PC-3 (cell line): ENCODE results near the gene GBF1. TPM values are rescaled to one million over a fixed set of nuclear protein-coding genes. Genes with fewer than 3 reads are reported as not detected.

Experiments used
- ATAC-seq: fragments of 200-7000 bp; cut with Tn5 transposase; 2 replicates; pipeline ENCODE4 v1.9.1; 2020; ENCODE audit warnings: mild to moderate bottlenecking, moderate library complexity
- BruUV-seq: library from RNA; stranded (reverse); fragments of 400-500 nt; replicated peaks from 2 replicates; lab custom pipeline; 2021; lab: Mats Ljungman, UMichigan
- CTCF ChIA-PET: fragments of 300-600 bp; sonication (Branson Sonifier 250); formaldehyde crosslinking; loops from one replicate; lab custom pipeline; 2022; ENCODE audit warnings: antibody characterized with exemption; lab: Charles Lee
- POLR2A ChIA-PET: fragments of 300-600 bp; sonication (Branson Sonifier 250); formaldehyde crosslinking; loops from one replicate; lab custom pipeline; 2022; ENCODE audit warnings: antibody characterized with exemption; ENCODE audit not compliant: unreplicated experiment; lab: Charles Lee
- DNase-seq: peaks from one replicate; pipeline ENCODE4 v3.0.0-alpha.2; 2015
- H2AFZ ChIP-seq: fragments of 300-600 bp; sonication (generic); 2 replicates; pipeline ENCODE4 v1.6.0; 2016; ENCODE audit warnings: antibody characterized with exemption, low read length
- H3F3A ChIP-seq: fragments of 300-600 bp; sonication (generic); one replicate; pipeline ENCODE4 v1.6.0; 2017; ENCODE audit warnings: antibody characterized with exemption, low read length, control low read depth, mild to moderate bottlenecking; ENCODE audit not compliant: unreplicated experiment
- H3K27ac ChIP-seq: fragments of 300-600 bp; sonication (generic); 2 replicates; pipeline ENCODE4 v1.5.1; 2016; ENCODE audit warnings: mild to moderate bottlenecking, low read length
- H3K27me3 ChIP-seq: fragments of 300-600 bp; sonication (generic); 2 replicates; pipeline ENCODE4 v1.6.1; 2016; ENCODE audit warnings: low read length, mixed read lengths
- H3K36me3 ChIP-seq: fragments of 300-600 bp; sonication (generic); 2 replicates; pipeline ENCODE4 v1.6.1; 2016; ENCODE audit warnings: low read depth, mixed run types, low read length, mixed read lengths
- H3K4me1 ChIP-seq: fragments of 300-600 bp; sonication (generic); 2 replicates; pipeline ENCODE4 v1.5.1; 2016; ENCODE audit warnings: low read length; ENCODE audit not compliant: insufficient read depth
- H3K4me2 ChIP-seq: fragments of 300-600 bp; sonication (generic); 2 replicates; pipeline ENCODE4 v1.6.0; 2016; ENCODE audit warnings: low read length
- H3K4me3 ChIP-seq: fragments of 300-600 bp; sonication (generic); 2 replicates; pipeline ENCODE4 v1.5.1; 2016; ENCODE audit warnings: mild to moderate bottlenecking, low read length, mixed read lengths
- H3K79me2 ChIP-seq: fragments of 300-600 bp; sonication (generic); 2 replicates; pipeline ENCODE4 v1.6.1; 2017; ENCODE audit warnings: low read length, mixed read lengths
- H3K9ac ChIP-seq: fragments of 300-600 bp; sonication (generic); 2 replicates; pipeline ENCODE4 v1.6.0; 2016; ENCODE audit warnings: mild to moderate bottlenecking, low read length
- H3K9me2 ChIP-seq: fragments of 300-600 bp; sonication (generic); replicated peaks from 2 replicates; pipeline ENCODE4 v1.6.1; 2016; ENCODE audit warnings: mixed run types, low read length, mixed read lengths
- H3K9me3 ChIP-seq: fragments of 300-600 bp; sonication (generic); 2 replicates; pipeline ENCODE4 v1.6.1; 2016; ENCODE audit warnings: low read length, mixed read lengths
- H4K20me1 ChIP-seq: fragments of 300-600 bp; sonication (generic); 2 replicates; pipeline ENCODE4 v1.6.1; 2016; ENCODE audit warnings: low read length, mixed read lengths
- EZH2 ChIP-seq: fragments of 300-600 bp; sonication (generic); IDR thresholded peaks from one replicate; pipeline ENCODE4 v1.6.1; 2017; ENCODE audit warnings: antibody characterized with exemption, mild to moderate bottlenecking, low read length; ENCODE audit not compliant: unreplicated experiment
- EZH2phosphoT487 ChIP-seq: fragments of 300-600 bp; sonication (generic); IDR thresholded peaks from 2 replicates; pipeline ENCODE4 v1.6.1; 2018; ENCODE audit warnings: mild to moderate bottlenecking, antibody characterized with exemption, low read length, borderline replicate concordance
- intact Hi-C: fragments of 100-400 bp; cut with micrococcal nuclease; formaldehyde crosslinking; loops from 2 replicates; pipeline ENCODE4 v1.9.0; 2023
- total RNA-seq: library from RNA; depleted of rRNA; stranded (reverse); fragments of >200 nt; gene quantifications from 2 replicates; pipeline ENCODE4 v1.2.3, GENCODE V29; 2014
- TF ChIP-seq, protein P1 (sequence below): fragments of 300-600 bp; sonication (generic); conservative IDR thresholded peaks from 2 replicates; pipeline ENCODE4 v1.5.1; 2017; ENCODE audit warnings: antibody characterized with exemption, low read depth, mild to moderate bottlenecking, low read length

Gene GBF1
- total RNA-seq, 1 experiment from 2014 or later = 25.2 TPM

GRCh38 chr10:102255404-102255803 is 10.1 kb downstream of the GBF1 start:
- intact Hi-C loops = no loop called here
- H3F3A ChIP-seq = no peaks in the 10 kb centered on the region
- H3K79me2 ChIP-seq = peaks cover 72% of the 10 kb centered on the region
- H3K9me2 ChIP-seq = no peaks in the 10 kb centered on the region
- H3K4me2 ChIP-seq = no peak overlapping the region
- BruUV-seq = no TSS peak
- CTCF ChIA-PET = no interaction called here
- no peak for TF ChIP-seq EZH2
- TF ChIP-seq, protein P1, sequence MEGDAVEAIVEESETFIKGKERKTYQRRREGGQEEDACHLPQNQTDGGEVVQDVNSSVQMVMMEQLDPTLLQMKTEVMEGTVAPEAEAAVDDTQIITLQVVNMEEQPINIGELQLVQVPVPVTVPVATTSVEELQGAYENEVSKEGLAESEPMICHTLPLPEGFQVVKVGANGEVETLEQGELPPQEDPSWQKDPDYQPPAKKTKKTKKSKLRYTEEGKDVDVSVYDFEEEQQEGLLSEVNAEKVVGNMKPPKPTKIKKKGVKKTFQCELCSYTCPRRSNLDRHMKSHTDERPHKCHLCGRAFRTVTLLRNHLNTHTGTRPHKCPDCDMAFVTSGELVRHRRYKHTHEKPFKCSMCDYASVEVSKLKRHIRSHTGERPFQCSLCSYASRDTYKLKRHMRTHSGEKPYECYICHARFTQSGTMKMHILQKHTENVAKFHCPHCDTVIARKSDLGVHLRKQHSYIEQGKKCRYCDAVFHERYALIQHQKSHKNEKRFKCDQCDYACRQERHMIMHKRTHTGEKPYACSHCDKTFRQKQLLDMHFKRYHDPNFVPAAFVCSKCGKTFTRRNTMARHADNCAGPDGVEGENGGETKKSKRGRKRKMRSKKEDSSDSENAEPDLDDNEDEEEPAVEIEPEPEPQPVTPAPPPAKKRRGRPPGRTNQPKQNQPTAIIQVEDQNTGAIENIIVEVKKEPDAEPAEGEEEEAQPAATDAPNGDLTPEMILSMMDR = no peak
- H3K9me3 ChIP-seq = no peaks in the 10 kb centered on the region
- H3K36me3 ChIP-seq = 0 out of 2 replicates have a peak, but pooled peaks cover 5% of the 10 kb centered on the region
- H4K20me1 ChIP-seq = no peaks in the 10 kb centered on the region
- H3K27me3 ChIP-seq = no peaks in the 10 kb centered on the region
- DNase-seq (no peak), ATAC-seq (no peak)
- H3K4me3 ChIP-seq = no peak overlapping the region
- H2AFZ ChIP-seq = no peak overlapping the region
- H3K27ac ChIP-seq = no peak overlapping the region
- no peaks in the 10 kb centered on the region for H3K4me1 ChIP-seq
- H3K9ac ChIP-seq = no peak overlapping the region
- POLR2A ChIA-PET = no interaction called here

DNA sequence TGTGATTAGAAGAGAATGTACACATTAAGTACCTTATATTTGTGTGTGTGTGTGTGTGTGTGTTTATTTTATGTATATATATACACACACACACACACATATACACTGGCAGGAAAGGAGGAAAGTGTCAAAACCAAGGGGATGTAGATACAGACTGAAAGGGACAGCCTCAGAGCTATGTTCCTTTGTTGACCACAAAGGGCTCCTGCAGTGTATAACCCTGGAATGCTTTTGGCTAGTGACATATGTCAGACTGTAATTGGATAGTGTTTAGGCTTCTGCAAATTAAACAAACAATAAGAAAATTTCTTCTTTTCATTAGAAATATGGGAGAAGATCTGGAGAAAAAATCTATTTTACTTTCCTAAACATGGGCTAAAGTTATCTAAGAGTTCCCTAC is 15.9 kb downstream of the GBF1 start:
- no TSS peak for BruUV-seq
- H3F3A ChIP-seq = no peaks in the 10 kb centered on the region
- TF ChIP-seq, protein P1 = no peak
- no peak for TF ChIP-seq EZH2phosphoT487
- no peak for TF ChIP-seq EZH2
- intact Hi-C loops = no loop called here
- no peaks in the 10 kb centered on the region for H3K27me3 ChIP-seq
- no peak for DNase-seq
- H3K27ac ChIP-seq = no peak overlapping the region
- H3K36me3 ChIP-seq = 0 out of 2 replicates have a peak, but pooled peaks cover 5% of the 10 kb centered on the region
- H3K9me3 ChIP-seq = no peaks in the 10 kb centered on the region
- peaks cover 3% of the 10 kb centered on the region; the same call in 1 of the 2 replicates for H3K4me1 ChIP-seq
- H3K4me3 ChIP-seq = no peak overlapping the region
- 0 out of 2 replicates have a peak, but pooled peaks cover 4% of the 10 kb centered on the region for H4K20me1 ChIP-seq
- no peak overlapping the region for H3K9ac ChIP-seq
- peaks cover 48% of the 10 kb centered on the region for H3K79me2 ChIP-seq
- no peaks in the 10 kb centered on the region for H3K9me2 ChIP-seq
- ChIA-PET POLR2A (no interaction called here), CTCF (no interaction called here)
- ATAC-seq = no peak
- H3K4me2 ChIP-seq = no peak overlapping the region
- no peak overlapping the region for H2AFZ ChIP-seq

- no peaks in the 10 kb centered on the region for H3K27me3 ChIP-seq
- H3K9ac ChIP-seq = no peak overlapping the region
- no TSS peak for BruUV-seq
- H4K20me1 ChIP-seq = peaks cover 8% of the 10 kb centered on the region; the same call in 1 of the 2 replicates
- no peaks in the 10 kb centered on the region for H3K9me2 ChIP-seq
- H3K36me3 ChIP-seq = 0 out of 2 replicates have a peak, but pooled peaks cover 5% of the 10 kb centered on the region
- H3K4me2 ChIP-seq = no peak overlapping the region
- TF ChIP-seq EZH2 (no peak), EZH2phosphoT487 (no peak)
- TF ChIP-seq, protein P1 = no peak
- CTCF ChIA-PET = no interaction called here
- H3K4me1 ChIP-seq = peaks cover 9% of the 10 kb centered on the region
- no peak for DNase-seq
- H3K79me2 ChIP-seq = peaks cover 48% of the 10 kb centered on the region
- H2AFZ ChIP-seq = no peak overlapping the region
- no peaks in the 10 kb centered on the region for H3F3A ChIP-seq
- H3K4me3 ChIP-seq = no peak overlapping the region
- H3K27ac ChIP-seq = no peak overlapping the region
- H3K9me3 ChIP-seq = no peaks in the 10 kb centered on the region
- no peak for ATAC-seq
- POLR2A ChIA-PET = no interaction called here
- intact Hi-C loops = no loop called here
Observed at GRCh38 chr10:102261842-102262241, 16.5 kb downstream of the GBF1 start.
